PFSK-1 (cell line): Measurements from ENCODE around the gene XBP1.

Source experiments
- POLR2AphosphoS5 ChIP-seq: IDR thresholded peaks from 2 replicates; pipeline ENCODE4 v1.6.1; 2012; ENCODE audit warnings: low read depth, mild to moderate bottlenecking, control low read depth, low read length, moderate library complexity
- REST ChIP-seq, 2 experiments: IDR thresholded peaks; 2 replicates each; pipeline versions ENCODE4 v1.6.1 to v1.8.0; 2011 to 2012; ENCODE audit warnings: low read depth in 2 of 2, low read length in 2 of 2, control low read depth in 1 of 2, inconsistent platforms in 1 of 2, mild to moderate bottlenecking in 1 of 2, moderate library complexity in 1 of 2; ENCODE audit not compliant: insufficient read depth in 1 of 2
- TAF1 ChIP-seq: IDR thresholded peaks from 2 replicates; pipeline ENCODE4 v1.6.1; 2012; ENCODE audit warnings: low read length, control low read depth, borderline replicate concordance; ENCODE audit not compliant: insufficient read depth

- no peak for TF ChIP-seq TAF1
- no peak for TF ChIP-seq POLR2AphosphoS5
- TF ChIP-seq REST (IDR thresholded peaks at IDR 0.05; ENCODE audit: insufficient read depth in 1 of 2, low read depth in 2 of 2, low read length in 2 of 2) = no peak
These were observed 40.7 kb upstream of the XBP1 start for GRCh38 chr22:28841111-28841510.
